NT2/D1 (cell line): ENCODE measurements around the gene CENPL.

Source experiments
- SUZ12 ChIP-seq: IDR thresholded peaks from 2 replicates; pipeline ENCODE4 v1.6.1; 2011; ENCODE audit not compliant: insufficient read length, insufficient read depth; ENCODE audit errors: extremely low read depth
- YY1 ChIP-seq: IDR thresholded peaks from 2 replicates; pipeline ENCODE4 v1.6.1; 2011; ENCODE audit not compliant: insufficient read length, insufficient read depth
- ZNF274 ChIP-seq: IDR thresholded peaks from 2 replicates; pipeline ENCODE4 v1.6.1; 2011; ENCODE audit warnings: mild to moderate bottlenecking, low read depth, low read length

DNA sequence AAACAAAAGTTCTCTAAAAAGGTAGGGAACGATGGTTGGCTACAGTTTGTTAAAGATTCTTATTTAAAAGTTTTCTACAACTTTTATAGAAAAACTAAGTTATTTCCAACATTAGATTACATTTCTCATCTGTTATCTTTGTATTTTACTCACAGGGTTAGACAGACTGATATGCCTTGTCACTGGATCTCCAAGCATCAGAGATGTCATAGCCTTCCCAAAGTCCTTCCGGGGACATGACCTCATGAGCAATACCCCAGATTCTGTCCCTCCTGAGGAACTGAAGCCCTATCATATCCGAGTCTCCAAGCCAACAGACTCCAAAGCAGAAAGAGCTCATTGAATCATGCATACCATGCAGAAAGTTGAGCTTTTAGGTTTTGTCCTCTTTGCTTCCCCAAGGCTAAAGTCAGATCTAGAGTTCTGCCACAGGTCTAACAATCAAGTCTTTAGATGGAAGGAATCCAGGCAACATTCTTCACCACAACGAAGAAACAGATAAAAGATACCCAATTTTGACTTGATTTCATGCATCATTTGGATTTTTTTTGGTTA lies 32.8 kb upstream of the CENPL start:
- TF ChIP-seq YY1 = no peak
- no peak for TF ChIP-seq ZNF274
- no peak for TF ChIP-seq SUZ12
